Right atrium auricular region (tissue), 2 donors: ENCODE results near the gene CLDN8. TPM values are rescaled to one million over a fixed set of nuclear protein-coding genes. Genes with fewer than 3 reads are reported as not detected.

Experiments used
- DNase-seq: peaks from one replicate; pipeline ENCODE4 v3.0.0-alpha.2; 2019; ENCODE audit warnings: low spot score
- H3K27ac ChIP-seq, 2 donors: fragments of 200-600 bp; sonication (generic); 1 replicate in 1 of 2; 2 replicates in 1 of 2; pipeline ENCODE4 v1.5.1; 2016 to 2019
- H3K27me3 ChIP-seq, 2 donors: fragments of 200-600 bp; sonication (generic); one replicate each; pipeline versions ENCODE4 v1.5.1 to v1.6.0; 2017 to 2019
- H3K36me3 ChIP-seq: fragments of 200-600 bp; sonication (generic); one replicate; pipeline ENCODE4 v1.5.1; 2016
- H3K4me1 ChIP-seq, 2 donors: fragments of 200-600 bp; sonication (generic); one replicate each; pipeline versions ENCODE4 v1.5.1 to v1.6.0; 2017 to 2019
- H3K4me3 ChIP-seq, 2 donors: fragments of 200-600 bp; sonication (generic); 1 replicate in 1 of 2; 2 replicates in 1 of 2; pipeline ENCODE4 v1.5.1; 2017 to 2019; ENCODE audit warnings: mild to moderate bottlenecking in 1 of 2, moderate library complexity in 1 of 2
- H3K9me3 ChIP-seq, 2 donors: fragments of 200-600 bp; sonication (generic); one replicate each; pipeline ENCODE4 v1.5.1; 2019
- CTCF ChIP-seq, 2 donors: fragments of 200-600 bp; sonication (generic); IDR thresholded peaks; one replicate each; pipeline ENCODE4 v1.5.1; 2019; ENCODE audit warnings: antibody characterized with exemption in 2 of 2
- total RNA-seq, 2 donors: library from RNA; depleted of rRNA; stranded (reverse); fragments of >200 nt; gene quantifications; one replicate each; pipeline ENCODE4 v1.1.0, GENCODE V29; 2016

Gene CLDN8
- total RNA-seq, 2 donors from 2014 or later, result not detected

- Histone ChIP-seq H3K27ac (no peak overlapping the region), H3K4me3 (no peak overlapping the region), H3K9me3 (peaks cover 0 to 9% of the 10 kb centered on the region in 2 donors), H3K4me1 (no peaks in the 10 kb centered on the region), H3K27me3 (no peaks in the 10 kb centered on the region), H3K36me3 (no peaks in the 10 kb centered on the region)
- no peak for DNase-seq
- no peak for TF ChIP-seq CTCF (IDR thresholded peaks at IDR 0.05)
Observed at GRCh38 chr21:30248844-30249243, 32.9 kb upstream of the CLDN8 start.

GRCh38 chr21:30245061-30245460, 29.2 kb upstream of the CLDN8 start:
- no peak for TF ChIP-seq CTCF (IDR thresholded peaks at IDR 0.05)
- Histone ChIP-seq H3K4me1 (no peaks in the 10 kb centered on the region), H3K4me3 (no peak overlapping the region), H3K27ac (no peak overlapping the region), H3K9me3 (no peaks in the 10 kb centered on the region), H3K36me3 (no peaks in the 10 kb centered on the region), H3K27me3 (no peaks in the 10 kb centered on the region)
- DNase-seq, result no peak

- DNase-seq, result no peak
- no peaks in the 10 kb centered on the region for H3K27me3 ChIP-seq
- no peak for TF ChIP-seq CTCF (IDR thresholded peaks at IDR 0.05)
- no peaks in the 10 kb centered on the region for H3K4me1 ChIP-seq
- no peak overlapping the region for H3K4me3 ChIP-seq
- no peaks in the 10 kb centered on the region for H3K36me3 ChIP-seq
- no peak overlapping the region for H3K27ac ChIP-seq
- H3K9me3 ChIP-seq, result no peaks in the 10 kb centered on the region
Observed at GRCh38 chr21:30243691-30244090, 27.8 kb upstream of the CLDN8 start.

- H3K4me1 ChIP-seq, result no peaks in the 10 kb centered on the region
- no peak overlapping the region for H3K27ac ChIP-seq
- H3K27me3 ChIP-seq, result no peaks in the 10 kb centered on the region
- no peak for DNase-seq
- no peaks in the 10 kb centered on the region for H3K9me3 ChIP-seq
- no peak for TF ChIP-seq CTCF (IDR thresholded peaks at IDR 0.05)
- H3K4me3 ChIP-seq, result no peak overlapping the region
- no peaks in the 10 kb centered on the region for H3K36me3 ChIP-seq
Observed at GRCh38 chr21:30240661-30241060, 24.8 kb upstream of the CLDN8 start.

GRCh38 chr21:30238168-30238567, 22.3 kb upstream of the CLDN8 start:
- no peaks in the 10 kb centered on the region for H3K4me1 ChIP-seq
- no peaks in the 10 kb centered on the region for H3K9me3 ChIP-seq
- no peak for DNase-seq
- H3K4me3 ChIP-seq, result no peak overlapping the region
- H3K36me3 ChIP-seq, result no peaks in the 10 kb centered on the region
- TF ChIP-seq CTCF (IDR thresholded peaks at IDR 0.05), result no peak
- no peak overlapping the region for H3K27ac ChIP-seq
- no peaks in the 10 kb centered on the region for H3K27me3 ChIP-seq

- peak overlapping the region in 1 of 2 donors; percentile 28 for H3K27ac ChIP-seq
- peaks cover 0 to 7% of the 10 kb centered on the region in 2 donors for H3K4me1 ChIP-seq
- H3K9me3 ChIP-seq, result no peaks in the 10 kb centered on the region
- no peak overlapping the region for H3K4me3 ChIP-seq
- no peaks in the 10 kb centered on the region for H3K27me3 ChIP-seq
- TF ChIP-seq CTCF (IDR thresholded peaks at IDR 0.05), result no peak
- no peak for DNase-seq
- no peaks in the 10 kb centered on the region for H3K36me3 ChIP-seq
Observed at GRCh38 chr21:30234643-30235042, 18.7 kb upstream of the CLDN8 start.
